HCT116 (cell line): ENCODE measurements around the gene ZDHHC14. TPM values are rescaled to one million over a fixed set of nuclear protein-coding genes. Genes with fewer than 3 reads are reported as not detected.

Source experiments
- ATAC-seq: fragments of 200-7000 bp; cut with Tn5 transposase; 2 replicates; pipeline ENCODE4 v1.9.1; 2020; ENCODE audit warnings: mild to moderate bottlenecking, moderate library complexity
- BruUV-seq: library from RNA; stranded (reverse); fragments of 400-500 nt; replicated peaks from 2 replicates; lab custom pipeline; 2021; lab: Mats Ljungman, UMichigan
- CTCF ChIA-PET: fragments of 300-600 bp; sonication (Branson Sonifier 250); formaldehyde crosslinking; loops from one replicate; lab custom pipeline; 2021; ENCODE audit warnings: antibody characterized with exemption; lab: Charles Lee
- POLR2A ChIA-PET: fragments of 300-600, 350-600 bp; sonication (Branson Sonifier 250); formaldehyde crosslinking; loops from one replicate; lab custom pipeline; 2021; ENCODE audit warnings: antibody characterized with exemption; lab: Charles Lee
- RAD21 ChIA-PET, 2 experiments: fragments of 300-600 bp; sonication (Branson Sonifier 250); formaldehyde crosslinking; loops; one replicate each; lab custom pipeline; 2023; ENCODE audit warnings: low total read pairs in 2 of 2; ENCODE audit not compliant: uncharacterized antibody in 2 of 2, unreplicated experiment in 2 of 2, low non-redundant PET in 1 of 2; lab: Charles Lee
- DNase-seq: peaks from one replicate; pipeline ENCODE4 v3.0.0-alpha.2; 2010; ENCODE audit warnings: low read depth, low spot score
- H2AFZ ChIP-seq: fragments of 200-600 bp; shearing (Covaris generic), sonication (generic); 2 replicates; pipeline ENCODE4 v1.6.1; 2017; ENCODE audit warnings: low read depth, mixed run types, mixed read lengths, antibody characterized with exemption, low read length; ENCODE audit not compliant: poor library complexity, severe bottlenecking
- H3K27ac ChIP-seq: 2 replicates; pipeline ENCODE4 v1.5.1; 2012; ENCODE audit warnings: low read depth, low read length
- H3K27me3 ChIP-seq: fragments of 200-600 bp; sonication (generic); 2 replicates; pipeline ENCODE4 v1.6.1; 2016; ENCODE audit warnings: mixed run types, low read length, mixed read lengths; ENCODE audit not compliant: insufficient read depth
- H3K36me3 ChIP-seq, 2 experiments: fragments of 200-500 bp in 1 of 2; fragments of 200-600 bp in 1 of 2; sonication (Bioruptor generic) in 1 of 2; sonication (generic) in 1 of 2; 2 replicates each; pipeline versions ENCODE4 v1.5.1 to v1.6.1; 2014 to 2016; ENCODE audit warnings: low read length in 2 of 2, inconsistent platforms in 1 of 2, mixed read lengths in 1 of 2, mixed run types in 1 of 2; ENCODE audit not compliant: insufficient read depth in 2 of 2, control insufficient read depth in 1 of 2
- H3K4me1 ChIP-seq, 2 experiments: fragments of 200-600 bp in 1 of 2; sonication (generic) in 1 of 2; 2 replicates each; pipeline versions ENCODE4 v1.5.1 to v1.6.1; 2012 to 2017; ENCODE audit warnings: low read length in 2 of 2, inconsistent platforms in 1 of 2, mild to moderate bottlenecking in 1 of 2, mixed read lengths in 1 of 2, mixed run types in 1 of 2, moderate library complexity in 1 of 2; ENCODE audit not compliant: insufficient read depth in 2 of 2, control insufficient read depth in 1 of 2
- H3K4me2 ChIP-seq: fragments of 200-600 bp; sonication (generic); 2 replicates; pipeline ENCODE4 v1.6.1; 2017; ENCODE audit warnings: mixed run types, low read length, mixed read lengths
- H3K4me3 ChIP-seq, 2 experiments: fragments of 200-600 bp in 1 of 2; sonication (generic) in 1 of 2; replicated peaks in 1 of 2; 2 replicates each; pipeline ENCODE4 v1.5.1; 2011 to 2016; ENCODE audit warnings: low read length in 2 of 2, control low read depth in 1 of 2, low read depth in 1 of 2, mild to moderate bottlenecking in 1 of 2, mixed read lengths in 1 of 2, mixed run types in 1 of 2
- H3K79me2 ChIP-seq: fragments of 200-600 bp; sonication (generic); 2 replicates; pipeline ENCODE4 v1.6.1; 2017; ENCODE audit warnings: mild to moderate bottlenecking, mixed run types, low read length, moderate library complexity, mixed read lengths; ENCODE audit not compliant: insufficient read depth
- H3K9ac ChIP-seq: fragments of 200-600 bp; sonication (generic); 2 replicates; pipeline ENCODE4 v1.6.1; 2016; ENCODE audit warnings: low read length, mixed read lengths
- H3K9me2 ChIP-seq: fragments of 200-600 bp; sonication (generic), shearing (Covaris generic); 2 replicates; pipeline ENCODE4 v1.6.1; 2017; ENCODE audit warnings: mixed run types, mild to moderate bottlenecking, moderate library complexity; ENCODE audit not compliant: insufficient read depth
- H3K9me3 ChIP-seq, 2 experiments: fragments of 200-500 bp in 1 of 2; fragments of 200-600 bp in 1 of 2; sonication (Bioruptor generic) in 1 of 2; sonication (generic) in 1 of 2; 2 replicates each; pipeline ENCODE4 v1.6.1; 2014 to 2017; ENCODE audit warnings: low read length in 2 of 2, mixed read lengths in 2 of 2, inconsistent platforms in 1 of 2, low read depth in 1 of 2, mild to moderate bottlenecking in 1 of 2, mixed run types in 1 of 2, moderate library complexity in 1 of 2; ENCODE audit not compliant: control insufficient read depth in 1 of 2, insufficient read depth in 1 of 2
- H4K20me1 ChIP-seq: fragments of 200-600 bp; sonication (generic), shearing (Covaris generic); 2 replicates; pipeline ENCODE4 v1.6.1; 2017; ENCODE audit warnings: mixed run types, mild to moderate bottlenecking, moderate library complexity; ENCODE audit not compliant: insufficient read depth
- ZBTB33 ChIP-seq: IDR thresholded peaks from 2 replicates; pipeline ENCODE4 v1.6.1; 2011; ENCODE audit warnings: mild to moderate bottlenecking, low read length, moderate library complexity; ENCODE audit not compliant: insufficient replicate concordance; ENCODE audit errors: extremely low read depth
- ZNF274 ChIP-seq: fragments of 200-500 bp; sonication (Bioruptor generic); IDR thresholded peaks from 2 replicates; pipeline ENCODE4 v1.6.1; 2014; ENCODE audit warnings: mild to moderate bottlenecking, low read depth, low read length, inconsistent platforms
- intact Hi-C: fragments of 100-400 bp; cut with micrococcal nuclease; formaldehyde crosslinking; loops from 2 replicates; pipeline ENCODE4 v1.10.0; 2022
- total RNA-seq: library from RNA; stranded (reverse); gene quantifications from one replicate; pipeline ENCODE4 v1.2.1, GENCODE V29; 2021; ENCODE audit not compliant: unreplicated experiment
- TF ChIP-seq, protein P1 (sequence below), 3 experiments: fragments of 200-600 bp in 1 of 3; sonication (generic) in 1 of 3; IDR thresholded peaks in 2 of 3; conservative IDR thresholded peaks in 1 of 3; 2 replicates each; pipeline ENCODE4 v1.5.1; 2012 to 2017; ENCODE audit warnings: low read depth in 2 of 3, low read length in 2 of 3, antibody characterized with exemption in 1 of 3, borderline replicate concordance in 1 of 3, control low read depth in 1 of 3, mild to moderate bottlenecking in 1 of 3, mixed read lengths in 1 of 3, mixed run types in 1 of 3, moderate library complexity in 1 of 3; ENCODE audit not compliant: insufficient read depth in 1 of 3

Gene ZDHHC14
- total RNA-seq, 1 experiment from 2014 or later: 5.3 TPM

GRCh38 chr6:157631838-157632614 is 251.0 kb downstream of the ZDHHC14 start:
- POLR2A ChIA-PET: no interaction called here

More at GRCh38 chr6:157631838-157632614, 251.0 kb downstream of the ZDHHC14 start:
- Histone ChIP-seq H3K4me1 (no peaks in the 10 kb centered on the region), H3K9ac (no peak overlapping the region), H3K4me2 (no peak overlapping the region), H3K27ac (no peak overlapping the region), H3K4me3 (no peak overlapping the region), H3K9me2 (no peaks in the 10 kb centered on the region), H3K9me3 (no peaks in the 10 kb centered on the region), H2AFZ (no peak overlapping the region), H3K79me2 (no peaks in the 10 kb centered on the region), H3K27me3 (no peaks in the 10 kb centered on the region), H3K36me3 (no peaks in the 10 kb centered on the region), H4K20me1 (no peaks in the 10 kb centered on the region)
- TF ChIP-seq, protein P1, sequence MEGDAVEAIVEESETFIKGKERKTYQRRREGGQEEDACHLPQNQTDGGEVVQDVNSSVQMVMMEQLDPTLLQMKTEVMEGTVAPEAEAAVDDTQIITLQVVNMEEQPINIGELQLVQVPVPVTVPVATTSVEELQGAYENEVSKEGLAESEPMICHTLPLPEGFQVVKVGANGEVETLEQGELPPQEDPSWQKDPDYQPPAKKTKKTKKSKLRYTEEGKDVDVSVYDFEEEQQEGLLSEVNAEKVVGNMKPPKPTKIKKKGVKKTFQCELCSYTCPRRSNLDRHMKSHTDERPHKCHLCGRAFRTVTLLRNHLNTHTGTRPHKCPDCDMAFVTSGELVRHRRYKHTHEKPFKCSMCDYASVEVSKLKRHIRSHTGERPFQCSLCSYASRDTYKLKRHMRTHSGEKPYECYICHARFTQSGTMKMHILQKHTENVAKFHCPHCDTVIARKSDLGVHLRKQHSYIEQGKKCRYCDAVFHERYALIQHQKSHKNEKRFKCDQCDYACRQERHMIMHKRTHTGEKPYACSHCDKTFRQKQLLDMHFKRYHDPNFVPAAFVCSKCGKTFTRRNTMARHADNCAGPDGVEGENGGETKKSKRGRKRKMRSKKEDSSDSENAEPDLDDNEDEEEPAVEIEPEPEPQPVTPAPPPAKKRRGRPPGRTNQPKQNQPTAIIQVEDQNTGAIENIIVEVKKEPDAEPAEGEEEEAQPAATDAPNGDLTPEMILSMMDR (IDR thresholded peaks at IDR 0.05 in 2 of 3, conservative IDR thresholded peaks at IDR 0.05 in 1 of 3; ENCODE audit: borderline replicate concordance in 1 of 3, insufficient read depth in 1 of 3, low read depth in 2 of 3, low read length in 2 of 3): no peak
- TF ChIP-seq ZNF274 (no peak), ZBTB33 (no peak)
- intact Hi-C loops: no loop called here
- CTCF ChIA-PET: no interaction called here
- RAD21 ChIA-PET: no interaction called here
- ATAC-seq: no peak
- no TSS peak for BruUV-seq
- DNase-seq: no peak
